ENCODE results near the gene ATG16L2.

DNA sequence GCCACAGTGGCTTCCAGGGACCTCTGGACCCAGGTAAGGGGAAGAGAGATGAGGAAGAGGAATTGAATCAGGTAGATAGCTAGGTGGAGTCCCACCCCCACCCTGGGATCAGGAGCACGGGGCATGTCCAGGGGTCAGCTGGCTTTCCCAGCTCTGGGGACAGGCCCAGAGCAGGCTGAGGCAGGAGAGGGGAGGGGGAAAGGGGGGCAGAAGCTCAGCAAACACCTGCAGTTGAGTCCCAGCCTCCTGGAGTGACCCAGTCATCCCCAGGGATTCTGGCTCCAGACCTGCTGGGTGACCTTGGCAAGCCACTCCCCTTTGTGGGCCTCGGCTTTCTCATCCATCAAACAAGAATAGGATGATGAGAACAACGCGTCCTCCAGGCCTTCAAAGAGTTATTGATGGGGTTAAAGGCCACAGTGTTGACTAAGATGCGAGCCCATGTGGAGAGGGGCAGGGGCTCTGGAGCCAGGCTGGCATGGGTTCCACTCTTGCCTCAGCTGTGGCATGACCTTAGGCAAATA, 36.4 kb upstream of the ATG16L2 start:
- no peak for TF ChIP-seq CREB1 (CRISPR knock-in tag; IDR thresholded peaks at IDR 0.05)
- TF ChIP-seq, protein P1, sequence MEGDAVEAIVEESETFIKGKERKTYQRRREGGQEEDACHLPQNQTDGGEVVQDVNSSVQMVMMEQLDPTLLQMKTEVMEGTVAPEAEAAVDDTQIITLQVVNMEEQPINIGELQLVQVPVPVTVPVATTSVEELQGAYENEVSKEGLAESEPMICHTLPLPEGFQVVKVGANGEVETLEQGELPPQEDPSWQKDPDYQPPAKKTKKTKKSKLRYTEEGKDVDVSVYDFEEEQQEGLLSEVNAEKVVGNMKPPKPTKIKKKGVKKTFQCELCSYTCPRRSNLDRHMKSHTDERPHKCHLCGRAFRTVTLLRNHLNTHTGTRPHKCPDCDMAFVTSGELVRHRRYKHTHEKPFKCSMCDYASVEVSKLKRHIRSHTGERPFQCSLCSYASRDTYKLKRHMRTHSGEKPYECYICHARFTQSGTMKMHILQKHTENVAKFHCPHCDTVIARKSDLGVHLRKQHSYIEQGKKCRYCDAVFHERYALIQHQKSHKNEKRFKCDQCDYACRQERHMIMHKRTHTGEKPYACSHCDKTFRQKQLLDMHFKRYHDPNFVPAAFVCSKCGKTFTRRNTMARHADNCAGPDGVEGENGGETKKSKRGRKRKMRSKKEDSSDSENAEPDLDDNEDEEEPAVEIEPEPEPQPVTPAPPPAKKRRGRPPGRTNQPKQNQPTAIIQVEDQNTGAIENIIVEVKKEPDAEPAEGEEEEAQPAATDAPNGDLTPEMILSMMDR (IDR thresholded peaks at IDR 0.05): no peak
- TF ChIP-seq, protein P2, sequence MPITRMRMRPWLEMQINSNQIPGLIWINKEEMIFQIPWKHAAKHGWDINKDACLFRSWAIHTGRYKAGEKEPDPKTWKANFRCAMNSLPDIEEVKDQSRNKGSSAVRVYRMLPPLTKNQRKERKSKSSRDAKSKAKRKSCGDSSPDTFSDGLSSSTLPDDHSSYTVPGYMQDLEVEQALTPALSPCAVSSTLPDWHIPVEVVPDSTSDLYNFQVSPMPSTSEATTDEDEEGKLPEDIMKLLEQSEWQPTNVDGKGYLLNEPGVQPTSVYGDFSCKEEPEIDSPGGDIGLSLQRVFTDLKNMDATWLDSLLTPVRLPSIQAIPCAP (CRISPR knock-in tag; IDR thresholded peaks at IDR 0.05): no peak
- TF ChIP-seq ATF1 (CRISPR knock-in tag; IDR thresholded peaks at IDR 0.05): no peak
- TF ChIP-seq CREM (CRISPR knock-in tag; IDR thresholded peaks at IDR 0.05): no peak
- no peak for TF ChIP-seq KAT7 (CRISPR knock-in tag; IDR thresholded peaks at IDR 0.05; ENCODE audit: borderline replicate concordance)
- TF ChIP-seq, protein P3, sequence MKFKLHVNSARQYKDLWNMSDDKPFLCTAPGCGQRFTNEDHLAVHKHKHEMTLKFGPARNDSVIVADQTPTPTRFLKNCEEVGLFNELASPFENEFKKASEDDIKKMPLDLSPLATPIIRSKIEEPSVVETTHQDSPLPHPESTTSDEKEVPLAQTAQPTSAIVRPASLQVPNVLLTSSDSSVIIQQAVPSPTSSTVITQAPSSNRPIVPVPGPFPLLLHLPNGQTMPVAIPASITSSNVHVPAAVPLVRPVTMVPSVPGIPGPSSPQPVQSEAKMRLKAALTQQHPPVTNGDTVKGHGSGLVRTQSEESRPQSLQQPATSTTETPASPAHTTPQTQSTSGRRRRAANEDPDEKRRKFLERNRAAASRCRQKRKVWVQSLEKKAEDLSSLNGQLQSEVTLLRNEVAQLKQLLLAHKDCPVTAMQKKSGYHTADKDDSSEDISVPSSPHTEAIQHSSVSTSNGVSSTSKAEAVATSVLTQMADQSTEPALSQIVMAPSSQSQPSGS (CRISPR knock-in tag; IDR thresholded peaks at IDR 0.05; ENCODE audit: borderline replicate concordance, low read depth): no peak
- TF ChIP-seq IRF2 (CRISPR knock-in tag; IDR thresholded peaks at IDR 0.05; ENCODE audit: borderline replicate concordance, low read depth): no peak
- TF ChIP-seq FOXJ3 (CRISPR knock-in tag; IDR thresholded peaks at IDR 0.05; ENCODE audit: borderline replicate concordance): no peak
- no peak for TF ChIP-seq NR3C1 (CRISPR knock-in tag; conservative IDR thresholded peaks at IDR 0.05; ENCODE audit: low read depth)
- TF ChIP-seq NFYB (CRISPR knock-in tag; conservative IDR thresholded peaks at IDR 0.05; ENCODE audit: low read depth): no peak
